GM19438 (cell line): ENCODE measurements around the gene DLX4.

Experiments
- ATAC-seq: cut with Tn5 transposase; IDR thresholded peaks from one replicate; pipeline ENCODE4 v1.9.1; 2021; ENCODE audit warnings: low read depth; ENCODE audit not compliant: unreplicated experiment

DLX4 gene

DNA sequence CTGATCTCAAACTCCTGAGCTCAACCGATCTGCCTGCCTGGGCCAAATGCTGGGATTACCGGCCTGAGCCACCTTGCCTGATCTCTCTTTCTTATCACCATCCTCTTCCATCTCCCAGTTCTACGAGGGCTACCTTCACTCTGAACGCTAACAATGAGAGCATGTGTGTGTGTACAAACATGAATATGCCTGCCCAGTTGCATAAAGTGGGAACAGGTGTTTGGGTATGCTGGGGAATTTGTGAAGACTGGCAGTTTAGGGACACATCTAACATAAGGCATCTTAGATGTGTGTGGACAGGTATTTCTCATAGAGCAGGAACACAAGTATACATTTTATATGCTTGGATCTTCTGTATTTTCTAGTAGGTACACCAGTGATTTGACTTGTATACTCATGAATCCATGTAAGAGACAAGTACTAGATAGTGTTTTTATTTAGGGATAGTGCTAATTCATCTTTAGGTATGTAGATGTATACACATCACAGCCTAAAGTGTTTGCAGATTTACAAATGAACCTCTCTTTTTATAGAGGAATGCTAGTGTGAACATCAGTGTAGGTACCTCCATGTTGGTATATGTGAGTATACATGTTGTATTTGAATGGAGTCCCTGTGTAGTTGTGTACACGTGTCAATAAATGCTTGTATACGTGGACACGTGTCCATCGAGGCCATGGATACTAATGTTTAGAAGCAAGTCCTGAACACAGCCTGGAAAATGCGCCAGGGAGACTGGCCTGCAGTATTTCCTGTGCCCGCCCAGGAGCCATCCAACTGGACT is 1.2 kb upstream of the DLX4 start:
- ATAC-seq: no peak

DNA sequence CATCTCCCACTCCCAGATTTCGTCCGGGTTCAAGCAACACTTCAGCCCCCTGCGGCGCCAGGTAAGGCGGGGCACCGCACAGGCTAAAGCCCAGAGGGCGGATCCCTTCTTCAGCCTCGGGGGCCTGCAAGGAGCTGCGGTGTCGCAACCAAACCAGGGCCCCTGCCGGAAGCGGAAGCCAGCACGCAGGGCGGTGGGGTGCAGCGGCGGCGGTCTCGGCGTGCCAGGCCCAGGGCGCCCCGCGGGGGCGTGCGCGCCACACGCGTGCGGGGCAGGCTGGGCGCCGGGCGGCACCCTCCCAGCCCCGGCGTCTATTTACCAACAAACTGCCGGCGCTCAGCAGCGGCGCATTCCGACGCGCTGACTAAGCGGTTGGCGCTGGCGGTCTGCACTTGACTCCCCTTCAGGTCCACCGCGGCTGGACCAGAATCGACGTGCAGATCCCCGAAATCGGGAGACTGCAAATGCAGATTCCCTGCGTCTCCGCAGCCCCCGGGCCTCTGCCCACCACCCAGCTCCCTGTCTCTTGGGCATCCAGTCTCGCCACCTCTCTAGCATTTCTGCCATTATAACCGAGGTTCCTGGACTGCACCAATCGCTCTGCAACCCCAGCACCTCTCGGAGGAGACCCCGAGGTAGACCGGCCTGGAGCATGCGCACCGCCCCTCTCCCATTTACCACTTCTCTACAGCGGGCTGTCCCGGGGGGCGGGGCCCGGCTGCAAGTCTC is 421 bp upstream of the DLX4 start:
- no peak for ATAC-seq

DNA sequence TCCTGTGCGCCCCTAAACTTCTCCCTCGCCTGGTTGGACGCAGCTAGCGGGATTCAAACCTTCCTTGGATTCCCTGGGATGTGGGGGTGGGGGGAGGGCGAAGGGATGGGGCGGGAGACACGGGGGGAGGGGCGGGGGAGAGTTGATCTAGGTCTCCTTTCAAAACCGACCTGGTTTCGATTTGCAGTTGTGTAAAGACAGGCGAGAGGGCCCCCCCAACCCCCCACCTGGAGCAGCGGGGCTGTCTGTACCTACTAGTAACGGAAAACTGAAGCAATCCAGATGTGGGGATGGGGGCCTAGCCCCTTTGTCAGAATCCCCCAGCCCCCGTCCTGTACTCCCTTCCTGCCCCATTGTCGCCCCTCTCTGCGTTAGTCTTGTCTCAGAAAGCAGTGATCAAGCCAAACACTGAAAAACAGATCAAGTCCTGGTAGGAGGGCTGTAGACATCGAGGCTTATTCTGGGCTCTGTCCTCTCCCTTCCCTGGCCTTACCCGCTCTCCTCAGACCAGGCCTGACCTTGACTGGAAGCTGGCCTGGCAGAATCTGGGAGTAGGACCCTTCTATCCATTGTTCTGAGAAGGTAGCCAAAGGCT is 902 bp downstream of the DLX4 start:
- ATAC-seq: no peak

DNA sequence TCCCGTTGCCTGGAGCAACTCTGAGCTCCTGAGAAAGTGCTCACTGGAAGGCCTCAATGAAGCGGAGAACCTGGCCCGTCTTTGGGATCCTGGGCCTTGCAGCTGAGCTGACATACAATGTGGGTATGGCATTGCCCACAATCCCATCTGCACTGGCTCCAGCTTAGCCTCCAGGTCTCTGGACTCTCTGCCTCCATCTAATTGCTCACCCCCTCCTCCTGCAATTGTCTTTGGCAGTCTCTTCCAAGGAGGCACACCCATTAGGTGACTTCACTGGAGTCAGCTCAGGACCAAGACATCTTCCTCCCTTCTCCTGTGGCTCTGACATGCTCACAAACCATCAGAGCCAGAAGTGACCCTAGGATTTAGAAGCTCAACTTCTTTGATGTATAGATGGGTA is 1.5 kb downstream of the DLX4 start:
- no peak for ATAC-seq

DNA sequence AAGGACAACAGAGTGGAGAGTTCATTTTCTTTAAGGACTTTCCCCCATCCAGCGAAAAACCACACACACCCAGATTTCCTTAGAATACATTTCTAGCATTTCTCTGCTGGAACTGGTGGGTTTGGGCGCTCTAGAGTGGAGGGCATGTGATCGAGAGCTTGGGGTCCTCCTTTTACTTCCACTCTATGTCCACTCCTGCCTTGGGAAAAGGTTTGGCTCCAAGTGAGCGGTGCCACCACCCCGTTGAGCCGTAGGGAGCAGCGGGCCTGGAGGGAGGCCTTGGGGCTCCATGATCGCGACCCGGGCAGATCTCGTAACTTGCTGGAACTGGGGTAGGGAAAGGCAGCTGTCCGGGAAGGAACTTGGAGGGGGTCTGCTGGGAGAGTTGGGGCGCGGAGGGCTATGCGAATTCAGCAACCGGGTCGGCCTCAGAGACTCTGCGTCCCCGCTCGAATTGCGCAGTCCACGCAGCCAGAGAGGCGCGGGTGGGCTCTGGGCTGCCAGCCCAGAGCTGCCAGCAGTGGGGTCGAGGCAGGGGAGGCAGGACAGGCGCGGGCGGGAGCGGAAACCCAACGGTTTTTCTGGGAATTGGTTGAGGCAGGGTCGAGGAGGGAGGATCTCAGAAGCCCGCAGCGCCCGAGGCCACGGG is 2.3 kb downstream of the DLX4 start:
- ATAC-seq: no peak

DNA sequence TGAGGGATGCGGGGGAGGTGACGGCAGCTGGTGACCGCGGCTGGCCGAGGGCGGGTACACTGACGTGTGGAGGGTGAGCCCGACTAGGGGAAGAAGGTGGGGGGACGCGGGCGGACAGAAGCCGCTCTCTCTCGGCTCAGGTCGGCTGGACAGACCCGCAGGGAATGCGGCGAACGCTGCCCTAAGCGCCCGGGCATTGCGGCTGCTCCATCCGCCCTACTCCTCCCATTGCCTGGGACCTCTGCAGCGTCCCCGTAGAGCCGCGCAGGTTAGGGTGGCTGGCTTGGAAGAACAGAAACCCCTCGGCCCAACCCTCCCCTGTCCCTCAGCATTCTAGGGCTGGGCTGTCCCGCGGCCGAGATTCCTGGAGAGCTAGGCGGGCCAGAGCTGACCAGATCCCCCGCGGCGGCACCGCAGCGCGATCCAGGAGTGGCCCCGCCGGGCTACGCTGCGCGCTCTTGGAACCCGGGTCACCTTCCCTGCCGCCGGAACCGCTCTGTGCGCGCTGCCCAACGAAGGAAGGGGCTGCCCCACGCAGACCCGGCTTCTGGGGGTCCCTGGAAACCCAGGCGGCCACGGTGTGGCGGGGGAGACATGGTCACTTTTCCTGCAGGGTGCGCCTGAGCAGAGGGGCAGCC is 3.0 kb downstream of the DLX4 start:
- no peak for ATAC-seq

DNA sequence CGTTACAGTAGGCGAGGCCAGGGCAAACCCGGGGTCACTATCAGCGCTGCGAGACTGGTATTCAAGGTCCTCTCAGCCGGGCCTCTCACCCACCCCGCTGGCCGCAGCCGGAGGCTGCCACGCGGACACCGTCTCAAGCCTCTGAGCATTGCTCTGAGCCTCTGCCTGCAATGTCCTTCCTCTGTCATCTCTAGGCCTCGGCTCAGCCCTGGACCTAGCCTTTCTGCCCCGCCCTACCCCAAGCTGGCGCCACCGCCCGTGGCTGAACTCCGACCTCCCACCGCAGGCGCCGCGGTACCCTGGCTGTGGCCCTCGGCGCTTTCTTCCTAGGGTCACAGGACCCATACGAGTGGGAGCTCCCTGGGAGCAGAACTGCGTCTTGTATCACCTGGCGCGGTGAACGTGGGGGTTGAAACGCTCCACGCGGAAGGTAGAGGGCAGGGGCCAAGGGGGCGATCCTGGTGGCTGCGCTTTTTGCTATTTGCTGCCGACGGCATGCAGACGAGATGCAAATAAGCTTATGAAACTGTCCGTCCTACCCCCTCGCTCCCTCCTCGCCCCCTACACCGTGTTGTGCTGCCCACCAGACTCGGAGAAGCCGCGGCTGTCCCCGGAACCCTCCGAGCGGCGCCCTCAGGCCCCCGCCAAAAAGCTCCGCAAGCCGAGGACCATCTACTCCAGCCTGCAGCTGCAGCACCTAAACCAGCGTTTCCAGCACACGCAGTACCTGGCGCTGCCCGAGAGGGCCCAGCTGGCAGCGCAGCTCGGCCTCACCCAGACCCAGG is 3.7 kb downstream of the DLX4 start:
- ATAC-seq: no peak

DNA sequence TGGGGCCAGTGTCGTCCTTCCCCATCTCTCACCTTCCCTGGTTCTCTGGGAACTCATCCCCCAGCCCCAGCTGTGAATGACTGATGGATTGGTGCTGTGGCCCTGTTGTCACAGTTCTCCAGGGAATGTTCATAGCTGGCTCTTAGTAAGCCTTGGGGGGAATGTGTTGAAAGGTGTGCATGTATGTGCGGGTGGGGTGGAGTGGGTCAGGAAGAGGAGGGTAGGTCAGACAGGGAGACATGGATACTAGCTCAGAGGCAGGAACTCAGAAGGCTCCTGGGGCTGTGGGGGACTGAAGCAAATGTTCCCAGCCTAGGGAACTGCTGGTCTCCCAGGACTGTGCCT is 4.3 kb downstream of the DLX4 start:
- no peak for ATAC-seq

DNA sequence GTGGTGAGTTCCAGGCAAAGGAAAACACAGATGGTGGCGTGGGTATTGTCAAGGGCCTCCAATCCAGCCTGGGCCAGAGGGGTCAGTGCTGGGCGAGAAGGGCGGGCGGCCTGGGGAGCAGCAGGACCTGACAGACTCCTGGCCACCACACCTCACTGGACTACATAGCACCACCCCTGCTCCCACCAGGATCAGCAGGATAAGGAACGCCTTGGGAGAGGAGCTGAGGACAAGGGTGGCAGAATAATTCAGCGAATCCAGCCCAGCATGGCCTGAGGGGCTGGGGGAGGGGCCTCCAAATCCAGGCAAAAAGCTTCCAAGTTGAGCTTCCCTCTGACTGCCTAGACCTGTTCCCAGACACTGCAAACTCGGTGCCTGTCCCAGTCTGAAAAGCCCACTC is 6.5 kb downstream of the DLX4 start:
- no peak for ATAC-seq

DNA sequence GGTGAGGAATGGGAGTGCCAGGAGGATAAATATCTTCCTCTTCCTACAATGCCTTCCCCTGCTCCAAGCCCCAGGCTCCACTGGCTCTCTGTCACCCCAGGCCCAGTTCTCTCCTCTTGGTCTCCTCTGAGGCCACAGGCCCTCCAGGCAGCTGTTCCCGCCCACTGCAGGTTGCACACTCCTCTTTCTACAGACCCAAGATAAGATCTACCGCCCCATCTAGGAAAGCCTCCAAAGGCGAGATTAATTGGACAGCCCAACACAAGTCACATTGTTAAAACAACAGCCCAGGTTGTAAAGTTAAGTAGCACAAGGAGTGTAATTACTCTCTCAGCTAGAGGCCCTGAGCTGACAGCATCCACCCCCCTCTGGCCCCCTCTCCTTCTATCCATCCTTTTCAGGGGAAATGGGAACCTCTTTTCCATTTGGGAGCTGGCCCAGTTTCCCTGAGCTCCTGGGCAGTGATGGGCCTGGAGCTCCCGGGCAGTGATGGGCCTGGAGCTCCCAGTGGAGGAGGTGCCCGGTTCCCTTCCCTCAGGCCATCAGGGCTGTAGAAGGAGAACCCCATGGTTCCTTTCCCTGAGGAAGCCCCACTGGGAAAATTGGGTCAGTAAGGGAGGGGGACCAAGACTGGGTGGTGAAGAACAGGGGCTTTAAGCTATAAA is 7.3 kb downstream of the DLX4 start:
- no peak for ATAC-seq

DNA sequence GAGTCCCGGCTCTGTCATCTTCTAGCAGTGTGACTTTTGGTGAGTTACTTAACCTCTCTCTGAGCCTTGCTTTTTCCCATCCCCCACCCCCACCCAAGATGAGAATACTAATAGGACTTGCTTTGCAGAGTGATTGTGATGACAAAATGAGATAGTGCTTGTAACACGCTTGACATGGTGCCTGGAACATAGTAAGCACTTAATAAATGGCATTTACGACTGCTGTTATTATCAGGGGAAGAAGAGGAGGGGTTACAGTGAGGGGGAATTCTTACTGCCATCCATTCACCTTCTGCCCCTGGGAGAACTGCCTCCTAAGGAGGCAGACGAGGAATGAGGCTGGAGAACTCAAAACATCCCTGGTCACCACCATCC is 7.8 kb downstream of the DLX4 start:
- ATAC-seq: no peak

DNA sequence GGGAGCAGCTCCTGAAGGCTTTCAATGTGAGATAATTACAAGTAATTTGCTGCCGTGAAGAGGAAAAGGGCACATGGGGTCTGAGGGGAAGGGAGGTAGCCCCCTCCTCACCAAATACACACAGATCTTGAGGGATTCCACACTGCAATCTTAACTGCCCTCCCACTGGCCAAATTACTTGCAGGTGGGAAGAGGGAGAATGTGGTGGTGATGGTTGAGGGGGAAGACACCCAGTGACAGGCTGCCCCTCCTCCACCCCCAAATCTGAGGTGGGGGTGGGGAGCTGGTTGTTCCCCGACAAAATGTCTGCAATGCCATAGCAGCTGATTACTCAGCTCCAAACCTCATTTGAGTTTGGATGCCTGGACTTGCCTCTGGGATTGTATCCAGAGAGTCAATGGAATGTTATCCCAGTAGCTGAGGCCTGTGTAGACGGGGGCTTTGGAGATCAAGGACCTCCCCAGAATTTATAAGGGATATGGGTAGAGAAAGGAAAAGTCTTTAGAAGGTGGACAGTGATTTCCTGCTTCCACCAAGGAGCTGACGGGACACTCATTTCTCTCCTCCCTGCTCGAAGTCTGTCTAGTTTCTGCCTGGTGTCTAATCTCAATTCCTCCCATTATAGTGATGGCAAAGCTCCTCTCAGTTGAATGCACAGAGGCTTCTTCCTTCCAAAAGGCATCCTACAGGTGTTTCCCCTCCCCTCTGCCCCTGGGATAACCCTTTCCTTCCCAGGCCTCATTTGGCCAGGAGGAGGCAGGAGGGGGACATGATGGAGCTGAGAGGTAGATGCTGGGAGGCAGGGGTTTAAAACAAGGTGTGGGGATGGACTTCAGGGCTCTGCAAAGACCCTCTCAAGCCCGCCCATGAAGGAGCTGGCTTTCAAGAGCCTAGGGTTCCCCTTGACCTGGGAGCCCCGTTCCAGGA is 8.7 kb downstream of the DLX4 start:
- no peak for ATAC-seq

DNA sequence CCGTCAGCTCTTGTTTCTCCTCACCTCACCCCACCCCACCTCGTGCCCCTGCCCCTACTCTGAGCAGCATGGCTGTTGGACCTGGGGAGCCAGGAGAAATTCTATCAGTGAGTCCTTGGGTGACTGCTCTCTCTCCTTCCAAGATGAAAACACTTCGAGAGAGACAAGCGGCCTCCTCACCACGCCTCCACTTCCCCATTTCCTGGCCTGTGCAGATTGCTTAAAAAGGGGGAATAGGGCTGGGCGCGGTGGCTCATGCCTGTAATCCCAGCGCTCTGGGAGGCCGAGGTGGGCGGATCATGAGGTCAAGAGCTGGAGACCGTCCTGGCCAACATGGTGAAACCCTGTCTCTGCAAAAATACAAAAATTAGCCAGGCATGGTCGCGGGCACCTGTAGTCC is 9.5 kb downstream of the DLX4 start:
- ATAC-seq: no peak

DNA sequence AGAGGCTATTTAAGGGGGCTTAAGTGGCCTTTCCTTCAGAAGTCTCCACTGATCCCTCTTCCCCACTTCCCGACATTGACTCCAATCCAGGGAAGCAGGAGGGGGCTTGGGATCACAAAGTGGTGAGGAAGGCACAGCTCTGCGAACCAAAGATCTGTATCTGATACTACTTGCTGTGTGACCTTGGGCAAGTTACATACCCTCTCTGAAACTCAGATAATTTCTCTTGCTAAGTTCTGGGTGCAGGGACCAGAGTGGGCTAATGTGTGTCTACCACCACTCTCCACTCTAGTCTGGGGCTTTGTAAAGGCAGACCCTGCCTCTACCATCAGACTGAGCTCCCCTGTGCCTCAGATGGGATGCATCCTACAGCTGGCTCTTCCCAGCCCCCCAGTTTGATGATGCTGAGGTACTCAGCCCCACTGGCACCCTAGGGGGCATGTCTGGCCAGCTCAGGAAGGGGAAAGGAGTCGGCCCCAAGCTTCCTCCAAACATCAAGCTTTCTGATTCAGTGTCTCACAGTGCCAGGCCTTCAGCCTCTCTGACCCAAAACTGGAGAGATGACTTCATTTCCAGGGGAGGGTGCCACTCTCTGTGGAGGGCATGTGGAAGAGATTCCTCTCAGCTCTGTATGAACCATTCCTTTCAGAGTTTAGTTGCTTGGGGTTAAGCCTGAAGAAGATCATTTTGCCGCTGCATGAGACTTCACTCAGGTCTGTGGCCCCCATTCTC is 10.9 kb downstream of the DLX4 start:
- ATAC-seq: no peak

DNA sequence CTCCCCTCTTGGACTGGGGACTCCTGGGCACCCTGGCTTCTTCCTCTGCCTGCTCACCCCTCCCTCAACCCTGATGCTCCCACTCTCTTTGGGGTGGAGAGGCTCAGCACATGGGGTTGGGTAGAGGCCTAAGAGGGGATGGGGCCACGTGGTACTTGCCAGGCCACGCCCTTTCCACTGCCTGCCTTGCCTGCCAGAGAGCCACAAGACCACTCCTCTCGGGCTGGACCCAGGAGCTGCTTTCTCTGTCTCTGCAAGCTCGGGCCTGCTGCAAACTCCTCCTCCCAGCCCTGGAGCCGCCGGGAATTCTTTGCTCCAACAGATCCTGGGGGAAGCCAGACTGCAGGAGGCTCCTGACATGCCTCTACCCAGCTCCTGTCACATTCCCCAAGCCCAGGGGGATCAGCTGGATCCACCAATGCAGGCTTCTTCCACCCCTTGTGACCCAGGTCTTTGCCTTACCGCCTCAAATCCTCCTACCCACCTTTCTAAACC is 11.8 kb downstream of the DLX4 start:
- no peak for ATAC-seq

DNA sequence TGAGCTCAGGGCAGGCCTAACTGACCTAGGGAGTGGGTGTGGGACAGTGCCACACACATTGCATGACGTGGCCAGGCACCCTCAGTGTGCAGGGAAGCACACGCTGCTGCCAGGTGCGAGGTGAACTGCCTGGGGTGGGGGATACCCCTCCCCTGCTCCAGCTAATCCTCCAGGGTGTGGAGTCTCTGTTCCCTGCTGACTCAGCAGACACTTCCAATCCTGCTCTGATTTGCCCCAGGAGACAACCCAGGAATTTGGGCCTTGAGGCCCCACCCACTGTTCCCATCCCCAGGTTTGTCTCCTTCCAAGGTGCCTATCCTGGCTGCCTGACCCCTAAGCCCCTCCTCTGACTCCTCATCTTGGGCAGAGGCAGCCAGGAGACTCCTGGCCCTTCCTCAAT is 15.3 kb downstream of the DLX4 start:
- no peak for ATAC-seq

DNA sequence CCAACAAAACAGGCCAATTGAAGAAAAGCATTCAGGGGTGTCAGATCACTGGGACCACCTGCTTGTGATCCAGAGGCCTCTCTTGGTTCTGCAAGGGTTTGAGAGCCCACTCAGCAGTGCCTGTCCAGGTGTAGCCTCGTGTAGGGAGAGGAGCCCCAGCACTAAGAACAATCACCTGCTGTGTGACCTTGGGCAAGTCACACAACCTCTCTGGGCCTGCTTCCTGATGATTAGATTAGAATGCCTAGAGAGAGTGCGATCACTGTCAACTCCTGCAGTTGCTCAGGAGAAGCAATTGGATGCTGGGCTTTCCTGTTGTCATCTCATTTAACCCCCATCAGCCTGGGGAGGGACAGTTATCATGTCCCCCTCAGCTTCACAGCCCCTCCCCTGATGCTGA is 15.8 kb downstream of the DLX4 start:
- ATAC-seq: no peak
